ENCODE data around the gene IFITM10.

GRCh38 chr11:1701091-1701807, 49.1 kb downstream of the IFITM10 start:
- no peak for TF ChIP-seq JUND (IDR thresholded peaks at IDR 0.05; ENCODE audit: borderline replicate concordance, low read depth, low read length)
- TF ChIP-seq JUND (tag; IDR thresholded peaks at IDR 0.05; ENCODE audit: borderline replicate concordance, low read depth, low read length): no peak
- no peak for TF ChIP-seq XRCC4 (IDR thresholded peaks at IDR 0.05; ENCODE audit: extremely low read depth, insufficient read depth, insufficient read length)
- no peak for TF ChIP-seq HNRNPK (IDR thresholded peaks at IDR 0.05; ENCODE audit: low read depth, low read length, poor library complexity, severe bottlenecking)
- no peak for TF ChIP-seq EWSR1 (IDR thresholded peaks at IDR 0.05; ENCODE audit: borderline replicate concordance, low read depth, partially characterized antibody)
- TF ChIP-seq POLR3A (IDR thresholded peaks at IDR 0.05; ENCODE audit: borderline replicate concordance, extremely low read depth, insufficient read depth, insufficient read length): no peak

Measured in K562 (cell line).